Progenitor cell of endocrine pancreas (in vitro differentiated cells): ENCODE measurements around the gene WDR48. TPM values are rescaled to one million over a fixed set of nuclear protein-coding genes. Genes with fewer than 3 reads are reported as not detected.

Experiments
- DNase-seq: peaks from one replicate; pipeline ENCODE4 v3.0.0; 2021; ENCODE audit warnings: low spot score; ENCODE audit not compliant: unreplicated experiment
- H3K27ac Mint-ChIP-seq: 2 replicates; pipeline ENCODE4 v1.8.0; 2021; ENCODE audit warnings: mild to moderate bottlenecking, moderate library complexity, mixed read lengths
- H3K27me3 Mint-ChIP-seq: 2 replicates; pipeline ENCODE4 v1.8.0; 2021; ENCODE audit warnings: mixed read lengths
- H3K36me3 Mint-ChIP-seq: 2 replicates; pipeline ENCODE4 v1.8.0; 2022; ENCODE audit warnings: mixed read lengths; ENCODE audit not compliant: insufficient read depth
- H3K4me1 Mint-ChIP-seq: 2 replicates; pipeline ENCODE4 v1.8.0; 2021; ENCODE audit warnings: low read depth, mixed read lengths
- H3K4me3 Mint-ChIP-seq: 2 replicates; pipeline ENCODE4 v1.8.0; 2021; ENCODE audit warnings: low read depth, mild to moderate bottlenecking, moderate library complexity, mixed read lengths
- H3K9me3 Mint-ChIP-seq: 2 replicates; pipeline ENCODE4 v1.8.0; 2021; ENCODE audit warnings: low read depth, mixed read lengths
- CTCF ChIP-seq: fragments of 200-600 bp; sonication (generic); IDR thresholded peaks from one replicate; pipeline ENCODE4 v1.5.0; 2021; ENCODE audit warnings: antibody characterized with exemption, mild to moderate bottlenecking; ENCODE audit not compliant: unreplicated experiment
- total RNA-seq: library from RNA; stranded (reverse); gene quantifications from 2 replicates; pipeline ENCODE4 v1.2.1, GENCODE V29; 2021

The WDR48 gene
- total RNA-seq, 1 donor from 2014 or later, result 78.3 TPM

GRCh38 chr3:39108200-39108710 is 56.4 kb downstream of the WDR48 start:
- no peaks in the 10 kb centered on the region for H3K36me3 Mint-ChIP-seq

GRCh38 chr3:39109086-39109485 is 57.3 kb downstream of the WDR48 start:
- no peak overlapping the region for H3K4me3 Mint-ChIP-seq
- H3K9me3 Mint-ChIP-seq, result no peaks in the 10 kb centered on the region
- no peak for DNase-seq
- H3K4me1 Mint-ChIP-seq, result peaks cover 23% of the 10 kb centered on the region
- H3K27me3 Mint-ChIP-seq, result no peaks in the 10 kb centered on the region
- H3K36me3 Mint-ChIP-seq, result no peaks in the 10 kb centered on the region
- no peak overlapping the region for H3K27ac Mint-ChIP-seq
- no peak for TF ChIP-seq CTCF

More at GRCh38 chr3:39108200-39108710, 56.4 kb downstream of the WDR48 start:
- H3K27me3 Mint-ChIP-seq, result no peaks in the 10 kb centered on the region
- H3K9me3 Mint-ChIP-seq, result no peaks in the 10 kb centered on the region
- no peak for TF ChIP-seq CTCF
- H3K4me1 Mint-ChIP-seq, result peaks cover 23% of the 10 kb centered on the region
- no peak for DNase-seq
- H3K4me3 Mint-ChIP-seq, result peak overlapping the region; percentile 96
- H3K27ac Mint-ChIP-seq, result peak overlapping the region; percentile 96

GRCh38 chr3:39110041-39110639 is 58.3 kb downstream of the WDR48 start:
- H3K27ac Mint-ChIP-seq, result no peak overlapping the region
- H3K4me1 Mint-ChIP-seq, result peaks cover 20% of the 10 kb centered on the region
- no peaks in the 10 kb centered on the region for H3K27me3 Mint-ChIP-seq
- no peak for TF ChIP-seq CTCF
- H3K36me3 Mint-ChIP-seq, result no peaks in the 10 kb centered on the region
- no peak overlapping the region for H3K4me3 Mint-ChIP-seq
- no peak for DNase-seq
- H3K9me3 Mint-ChIP-seq, result no peaks in the 10 kb centered on the region

- no peak for TF ChIP-seq CTCF
- no peak for DNase-seq
- no peaks in the 10 kb centered on the region for H3K9me3 Mint-ChIP-seq
- peak overlapping the region; percentile 31 for H3K27ac Mint-ChIP-seq
- no peak overlapping the region for H3K4me3 Mint-ChIP-seq
- peaks cover 7% of the 10 kb centered on the region for H3K4me1 Mint-ChIP-seq
- H3K27me3 Mint-ChIP-seq, result no peaks in the 10 kb centered on the region
- H3K36me3 Mint-ChIP-seq, result no peaks in the 10 kb centered on the region
Measured at GRCh38 chr3:39112113-39112512, 60.3 kb downstream of the WDR48 start.

GRCh38 chr3:39112535-39112934 is 60.7 kb downstream of the WDR48 start:
- DNase-seq, result no peak
- H3K27me3 Mint-ChIP-seq, result no peaks in the 10 kb centered on the region
- no peaks in the 10 kb centered on the region for H3K9me3 Mint-ChIP-seq
- peaks cover 7% of the 10 kb centered on the region for H3K4me1 Mint-ChIP-seq
- no peak for TF ChIP-seq CTCF
- no peak overlapping the region for H3K27ac Mint-ChIP-seq
- H3K4me3 Mint-ChIP-seq, result no peak overlapping the region
- no peaks in the 10 kb centered on the region for H3K36me3 Mint-ChIP-seq
